GM19468 (cell line): ENCODE measurements around the gene KLHL30.
"Not testable (repeated sequence)": the region's sequence is repeated elsewhere in the genome, so short reads cannot be mapped to it uniquely, and the experiment has no call there.

Source experiments
- ATAC-seq: cut with Tn5 transposase; IDR thresholded peaks from one replicate; pipeline ENCODE4 v1.9.1; 2021; ENCODE audit warnings: mild to moderate bottlenecking, moderate library complexity, moderate number of reproducible peaks; ENCODE audit not compliant: unreplicated experiment; ENCODE audit errors: extremely low read depth

The KLHL30 gene

DNA sequence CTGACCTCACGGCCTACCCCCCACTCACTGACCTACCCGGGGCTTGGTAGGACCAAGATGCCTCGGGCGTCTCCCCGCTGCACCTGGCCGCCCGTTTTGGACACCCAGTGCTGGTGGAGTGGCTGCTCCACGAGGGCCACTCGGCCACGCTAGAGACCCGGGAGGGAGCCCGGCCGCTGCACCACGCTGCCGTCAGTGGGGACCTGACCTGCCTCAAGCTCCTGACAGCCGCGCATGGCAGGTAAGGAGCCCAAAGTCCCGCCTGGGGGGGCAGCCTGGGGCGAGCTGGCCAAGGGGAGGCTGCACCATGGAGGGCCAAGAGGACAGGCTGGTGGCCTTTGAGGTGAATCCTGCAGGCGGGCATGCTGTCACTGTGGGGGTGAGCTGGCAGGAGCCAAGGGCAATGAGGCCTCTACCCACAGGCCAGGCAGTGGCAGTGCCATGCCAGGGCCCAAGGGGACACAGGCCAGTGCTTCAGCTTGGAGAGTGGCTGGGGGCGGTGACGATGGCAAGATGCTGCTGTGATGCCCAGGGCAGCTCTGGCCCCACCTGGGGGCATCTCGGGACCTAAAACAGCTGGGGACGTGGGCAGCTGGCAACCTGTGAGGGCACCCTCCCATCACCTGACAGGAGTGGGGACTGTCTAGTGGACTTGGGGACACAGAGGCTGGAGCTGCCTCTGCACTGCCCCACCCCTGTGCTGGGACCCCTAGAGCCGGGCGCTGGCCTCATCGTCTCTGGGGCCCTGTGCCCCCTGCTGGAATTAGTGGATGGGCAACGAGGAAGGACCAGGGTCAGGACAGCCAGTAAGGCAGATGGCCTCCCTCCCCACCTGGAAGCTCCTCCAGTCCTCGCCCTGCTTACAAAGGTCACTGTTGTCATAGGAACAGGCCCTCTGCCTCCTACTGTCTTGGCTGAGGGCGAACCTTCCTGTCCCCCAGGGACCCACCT is 36.3 kb upstream of the KLHL30 start:
- no peak for ATAC-seq

DNA sequence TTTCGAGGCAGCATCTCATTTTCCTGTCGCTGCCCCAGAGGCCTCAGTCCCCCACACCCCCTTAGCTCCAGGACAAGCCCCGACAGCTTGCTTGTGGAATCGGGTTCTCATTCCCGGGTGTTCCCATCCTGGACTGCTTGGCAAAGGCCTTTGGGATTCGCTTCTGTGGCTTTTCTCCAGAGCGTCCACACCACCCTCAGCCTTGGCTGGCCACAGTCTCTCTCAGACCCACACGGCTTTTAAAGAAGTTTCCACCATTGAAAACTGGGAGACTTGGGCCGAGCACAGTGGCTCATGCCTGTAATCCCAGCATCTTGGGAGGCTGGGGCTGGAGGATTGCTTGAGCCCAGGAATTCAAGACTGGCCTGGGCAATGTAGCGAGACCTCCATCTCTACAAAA is 35.6 kb upstream of the KLHL30 start:
- no peak for ATAC-seq

DNA sequence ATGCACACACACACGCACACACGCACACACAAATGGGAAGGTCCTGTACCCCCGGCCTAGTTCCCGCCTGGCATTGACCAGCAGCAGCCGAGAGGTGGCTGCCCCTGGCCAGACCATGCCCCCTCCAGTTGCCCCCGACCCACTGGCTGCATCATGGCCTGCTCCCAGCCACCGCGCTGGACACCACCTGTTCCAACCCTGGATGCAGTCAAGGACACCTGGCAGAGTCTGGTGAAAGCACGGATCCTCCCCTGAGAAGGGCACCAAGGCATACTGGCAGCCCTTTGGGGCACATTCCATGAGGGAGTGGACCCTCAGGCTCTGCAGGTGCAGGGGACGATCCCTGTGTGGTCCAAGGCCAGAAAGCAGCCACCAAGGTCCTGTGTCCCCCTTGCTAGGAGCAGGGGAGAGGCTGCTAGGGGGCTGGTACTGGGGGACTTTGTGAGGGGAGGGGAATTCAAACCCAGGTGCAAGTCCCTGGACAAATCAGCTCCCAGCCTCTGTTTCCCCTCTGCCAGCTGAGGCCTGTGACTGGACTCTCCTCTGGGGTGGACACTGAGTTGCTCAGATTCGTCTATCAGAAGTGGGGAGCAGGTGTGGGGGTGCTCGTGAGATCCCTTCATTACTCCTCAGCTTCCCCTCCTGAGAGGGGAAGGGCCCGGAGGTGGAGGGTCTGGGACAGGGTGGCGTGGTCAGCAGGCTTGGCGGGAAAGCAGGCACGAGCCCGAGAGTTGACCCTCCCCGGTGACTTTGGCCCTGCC is 34.8 kb upstream of the KLHL30 start:
- no peak for ATAC-seq

GRCh38 chr2:238104226-238104690 is 34.2 kb upstream of the KLHL30 start:
- no peak for ATAC-seq

- ATAC-seq, result no peak
Observed at GRCh38 chr2:238104691-238105371, 33.6 kb upstream of the KLHL30 start.

GRCh38 chr2:238105506-238106338 is 32.7 kb upstream of the KLHL30 start:
- ATAC-seq, result no peak

DNA sequence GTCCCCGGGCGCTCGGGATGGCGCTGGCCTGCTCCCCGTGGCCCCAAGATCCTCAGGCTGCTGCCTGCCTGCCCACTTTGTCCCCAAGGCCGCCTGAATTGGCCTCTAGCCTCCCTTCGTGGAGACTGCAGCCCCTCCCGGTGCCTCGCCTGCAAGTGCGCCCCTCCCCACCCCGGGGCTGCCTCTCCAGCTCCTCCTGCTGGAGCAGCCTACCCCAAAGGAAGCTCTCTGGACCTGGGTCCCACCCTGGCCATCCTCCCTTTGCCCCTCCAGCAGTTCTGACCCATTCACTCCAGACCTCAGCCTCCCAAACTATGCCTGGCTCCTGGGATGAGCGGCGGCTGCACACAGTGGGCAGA is 32.1 kb upstream of the KLHL30 start:
- no peak for ATAC-seq

DNA sequence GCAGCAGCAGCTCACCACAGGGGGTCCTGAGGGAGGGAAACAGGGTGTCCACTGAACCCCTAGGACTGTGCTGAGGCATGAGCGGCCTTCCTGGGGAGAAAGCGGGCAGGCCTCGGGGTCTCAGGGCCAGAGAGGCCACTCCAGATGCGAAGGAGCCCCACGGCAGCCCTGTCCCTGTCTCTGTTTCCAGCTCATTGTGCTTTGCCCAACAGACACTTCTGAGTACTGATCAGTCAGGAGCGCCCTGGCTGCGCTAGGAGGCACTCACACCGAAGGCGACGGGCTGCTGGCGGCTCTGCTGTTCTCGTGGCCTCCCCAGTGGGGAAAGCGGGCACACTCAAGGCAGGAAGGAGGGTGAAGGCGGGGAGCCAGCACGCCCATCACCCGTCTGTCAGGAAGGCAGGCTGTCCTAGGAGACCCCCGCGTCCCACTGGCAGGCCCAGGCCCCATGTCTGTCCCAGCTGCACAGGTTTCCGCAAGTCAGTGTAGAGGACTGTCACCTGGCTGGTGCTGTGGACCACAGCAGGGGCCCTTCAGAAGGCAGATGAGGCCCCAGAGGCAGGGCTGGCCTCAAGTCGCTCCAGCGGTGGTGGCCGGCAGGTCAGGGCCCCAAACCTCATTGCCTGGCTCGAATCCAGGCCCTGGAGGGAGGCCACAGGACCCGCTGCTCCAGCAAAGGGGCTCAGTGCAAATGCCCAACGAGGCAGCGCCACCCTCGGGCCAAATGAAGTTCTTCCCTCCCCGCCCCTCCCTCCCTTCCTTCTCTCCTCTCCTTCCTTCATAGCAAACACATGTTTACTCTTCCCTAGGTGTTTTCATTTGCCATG is 31.6 kb upstream of the KLHL30 start:
- ATAC-seq, result no peak

GRCh38 chr2:238107525-238108422 is 30.7 kb upstream of the KLHL30 start:
- ATAC-seq, result peak; percentile 45

DNA sequence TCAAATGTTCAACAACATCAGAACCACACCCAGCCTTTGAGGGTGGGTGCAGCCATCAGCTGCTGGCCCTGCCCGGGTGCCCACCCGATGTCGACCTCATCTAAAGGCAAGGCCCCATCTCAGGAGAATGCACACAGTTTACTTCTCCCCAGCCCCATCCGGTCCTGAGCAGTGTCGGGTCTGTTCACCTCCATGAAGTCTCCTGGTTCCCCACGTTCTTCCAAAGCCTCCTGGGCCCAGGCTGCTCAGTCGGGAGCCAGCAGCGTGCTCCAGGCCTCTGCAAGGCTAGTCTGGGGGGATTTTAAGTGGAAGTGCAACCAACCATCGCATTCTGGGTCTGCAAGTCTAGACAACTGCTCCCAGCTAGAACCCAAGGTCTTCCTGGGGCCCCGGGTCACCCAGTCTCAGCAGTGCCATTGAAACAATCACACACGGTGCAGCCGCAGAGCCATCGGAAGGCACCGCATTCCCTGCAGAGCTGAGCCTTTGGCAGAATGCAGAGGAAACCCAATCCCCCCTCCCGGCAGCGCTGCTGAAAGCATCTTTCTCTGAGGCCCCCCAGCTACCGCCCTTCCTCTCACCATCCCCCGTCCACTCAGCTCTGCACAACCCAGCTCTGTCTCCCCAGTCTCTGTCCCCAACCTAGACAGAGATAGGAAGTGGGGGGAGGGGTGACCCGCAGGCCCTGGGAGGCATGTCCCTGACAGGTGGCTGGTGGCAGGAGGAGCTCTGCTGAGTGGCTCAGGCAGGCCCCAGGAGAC is 29.9 kb upstream of the KLHL30 start:
- ATAC-seq, result no peak

- no peak for ATAC-seq
Observed at GRCh38 chr2:238113611-238114010, 24.9 kb upstream of the KLHL30 start.

DNA sequence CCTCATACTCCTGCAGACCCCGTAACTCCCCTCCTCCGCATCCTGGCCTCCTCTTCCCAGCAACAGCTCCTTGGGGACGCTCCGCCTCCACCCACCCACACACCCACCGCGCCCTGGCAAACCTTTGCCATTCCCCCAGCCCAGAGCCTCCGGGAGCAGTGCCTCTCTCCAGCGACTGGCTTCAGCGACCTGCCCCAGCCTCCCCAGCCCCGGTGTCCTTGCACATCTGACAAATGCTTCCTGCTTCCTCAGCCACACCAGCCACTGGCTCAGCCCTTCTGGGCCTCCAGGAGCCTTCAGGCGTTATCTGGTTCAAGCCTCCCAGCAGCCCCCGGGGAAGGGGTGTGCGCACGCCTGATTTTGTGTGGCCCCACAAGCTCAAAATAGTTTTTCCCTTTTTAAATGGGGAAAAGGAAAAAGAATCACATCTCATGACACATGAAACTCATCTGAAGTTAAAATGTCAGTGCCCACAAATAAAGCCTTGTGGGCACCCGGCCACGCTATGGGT is 24.1 kb upstream of the KLHL30 start:
- ATAC-seq, result no peak

DNA sequence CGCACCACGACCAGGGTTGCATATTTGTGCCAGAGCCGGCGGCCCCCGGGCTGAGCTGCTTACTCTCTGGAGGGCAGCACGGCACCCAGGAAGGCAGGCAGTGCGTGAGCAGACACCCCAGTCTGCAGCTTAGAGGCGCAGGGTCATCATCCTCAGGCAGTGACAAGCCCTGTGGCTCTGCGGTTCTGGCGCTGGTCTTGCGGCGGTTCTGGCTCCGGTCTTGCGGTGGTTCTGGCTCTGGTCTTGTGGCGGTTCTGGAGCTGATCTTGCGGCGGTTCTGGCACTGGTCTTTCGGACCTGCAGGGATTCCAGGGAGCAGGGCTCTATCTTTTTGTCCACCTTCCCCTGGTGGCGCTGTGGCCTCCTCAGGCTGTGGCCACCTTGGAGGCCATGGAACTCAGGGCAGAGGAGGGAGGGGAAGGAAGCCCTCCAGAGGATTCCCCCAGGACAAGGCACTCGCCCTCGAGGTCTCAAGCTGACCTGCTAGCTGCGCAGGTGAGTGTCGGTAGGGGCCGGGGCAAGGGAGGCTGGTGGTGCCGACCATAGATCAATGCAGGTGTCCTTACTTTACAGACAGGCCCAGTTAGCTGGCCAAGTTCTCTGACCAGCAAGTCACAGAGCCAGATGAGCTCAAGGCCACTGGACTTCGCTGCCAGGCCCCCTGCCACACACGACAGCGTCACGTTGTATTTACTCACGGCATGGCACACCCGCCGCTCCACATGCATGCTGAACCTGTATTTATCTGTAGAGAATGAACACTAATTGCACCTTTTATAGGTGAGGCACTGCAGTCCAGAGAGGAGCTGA is 23.4 kb upstream of the KLHL30 start:
- no peak for ATAC-seq

GRCh38 chr2:238115709-238116108 is 22.8 kb upstream of the KLHL30 start:
- not testable (repeated sequence) for ATAC-seq

DNA sequence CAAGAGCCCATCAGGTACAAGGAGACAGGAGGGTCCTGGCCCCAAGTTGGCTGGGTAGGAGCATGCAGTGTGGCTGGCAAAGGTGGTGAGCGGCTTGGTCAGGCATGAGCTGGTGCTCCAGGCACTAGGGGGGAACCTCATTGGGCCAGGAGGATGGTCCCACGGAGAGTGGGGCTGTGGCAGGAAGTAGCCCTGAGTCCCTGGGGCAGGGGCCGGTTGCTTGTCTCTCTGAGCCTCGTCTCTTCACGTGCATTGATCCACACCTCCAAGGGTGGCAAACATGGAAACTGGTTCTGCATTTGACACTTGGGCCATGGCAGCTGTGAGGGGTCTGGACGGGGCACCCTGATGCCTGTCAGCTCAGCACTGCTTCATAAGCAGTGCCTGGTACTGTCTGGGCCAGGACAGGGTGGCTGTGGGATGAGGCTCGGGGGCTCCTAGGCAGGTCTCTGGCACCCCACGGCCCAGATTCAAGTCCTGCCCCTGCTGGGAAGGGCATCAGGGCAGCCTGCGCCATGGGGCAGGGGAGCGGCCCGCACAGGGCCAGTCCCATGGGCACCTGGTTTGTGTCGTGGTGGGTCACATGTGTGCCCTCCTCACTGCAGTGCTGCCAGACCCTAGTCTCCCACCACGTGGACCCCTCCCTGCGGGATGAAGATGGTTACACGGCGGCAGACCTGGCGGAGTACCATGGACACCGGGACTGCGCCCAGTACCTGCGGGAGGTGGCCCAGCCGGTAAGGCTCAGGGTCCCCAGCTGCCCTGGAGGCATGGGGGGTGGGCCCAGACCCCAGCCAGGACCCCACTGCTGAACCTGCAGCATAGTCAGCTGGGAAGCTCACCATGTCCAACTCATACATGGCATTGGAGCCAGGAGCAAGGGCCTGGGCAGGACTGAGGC is 21.9 kb upstream of the KLHL30 start:
- ATAC-seq, result no peak
